Kidney glomerular epithelial cell (primary cell): ENCODE data around the gene DCTD.
A peak's percentile ranks its signal among the peaks of the same experiment; 100 is the strongest.

ENCODE experiments used
- DNase-seq: peaks from one replicate; lab custom pipeline; 2025; lab: John Stamatoyannopoulos, UW

DCTD gene

GRCh38 chr4:182917182-182918043 is at the start of gene DCTD:
Gene DCTD (minus strand): TSS chr4:182917386. CDS start chr4:182915568, 1,818 bp downstream.
- DNase-seq = peak; percentile 36

- DNase-seq = no peak
Measured at GRCh38 chr4:182960746-182961145, 43.6 kb upstream of the DCTD start.

GRCh38 chr4:182960228-182960627 is 43.0 kb upstream of the DCTD start:
- no peak for DNase-seq

- no peak for DNase-seq
Measured at GRCh38 chr4:182955411-182955810, 38.2 kb upstream of the DCTD start.

GRCh38 chr4:182944484-182945213 is 27.5 kb upstream of the DCTD start:
- no peak for DNase-seq

GRCh38 chr4:182939680-182940079 is 22.5 kb upstream of the DCTD start:
- DNase-seq = no peak

GRCh38 chr4:182938205-182938645 is 21.0 kb upstream of the DCTD start:
- peak; percentile 46 for DNase-seq

GRCh38 chr4:182937268-182938204 is 20.4 kb upstream of the DCTD start:
- no peak for DNase-seq

- DNase-seq = no peak
Measured at GRCh38 chr4:182932651-182933050, 15.5 kb upstream of the DCTD start.

GRCh38 chr4:182931691-182932345 is 14.6 kb upstream of the DCTD start:
- no peak for DNase-seq

GRCh38 chr4:182930889-182931288 is 13.7 kb upstream of the DCTD start:
- no peak for DNase-seq

- DNase-seq = peak; percentile 99
Measured at GRCh38 chr4:182929296-182929695, 12.1 kb upstream of the DCTD start.

GRCh38 chr4:182928061-182928460 is 10.9 kb upstream of the DCTD start:
- no peak for DNase-seq

- DNase-seq = no peak
Measured at GRCh38 chr4:182927505-182927904, 10.3 kb upstream of the DCTD start.

GRCh38 chr4:182925855-182926254 is 8.7 kb upstream of the DCTD start:
- no peak for DNase-seq

GRCh38 chr4:182925298-182925757 is 8.1 kb upstream of the DCTD start:
- DNase-seq = peak; percentile 75

- no peak for DNase-seq
Measured at GRCh38 chr4:182924497-182924896, 7.3 kb upstream of the DCTD start.

- no peak for DNase-seq
Measured at GRCh38 chr4:182923796-182924340, 6.7 kb upstream of the DCTD start.

GRCh38 chr4:182923366-182923765 is 6.2 kb upstream of the DCTD start:
- no peak for DNase-seq

- peak; percentile 90 for DNase-seq
Measured at GRCh38 chr4:182922501-182923284, 5.5 kb upstream of the DCTD start.
